Mesodermal cell (in vitro differentiated cells): ENCODE results near the gene RBM20. TPM values are rescaled to one million over a fixed set of nuclear protein-coding genes. Genes with fewer than 3 reads are reported as not detected.
"Not testable (repeated sequence)": the region's sequence is repeated elsewhere in the genome, so short reads cannot be mapped to it uniquely, and the experiment has no call there.

ENCODE experiments used
- H3K27ac ChIP-seq: 2 replicates; pipeline ENCODE4 v1.7.0; 2013; ENCODE audit warnings: mild to moderate bottlenecking, low read depth, low read length, moderate library complexity; ENCODE audit not compliant: severe bottlenecking
- H3K36me3 ChIP-seq: 2 replicates; pipeline ENCODE4 v1.7.1; 2013; ENCODE audit warnings: mild to moderate bottlenecking, low read length, moderate library complexity; ENCODE audit not compliant: control insufficient read depth, insufficient read depth
- H3K4me1 ChIP-seq: one replicate; pipeline ENCODE4 v1.7.1; 2013; ENCODE audit warnings: mild to moderate bottlenecking, low read length; ENCODE audit not compliant: insufficient read depth, control insufficient read depth, poor library complexity, severe bottlenecking
- H3K4me3 ChIP-seq: 2 replicates; pipeline ENCODE4 v1.7.0; 2013; ENCODE audit warnings: low read length, control low read depth, mild to moderate bottlenecking; ENCODE audit not compliant: insufficient read depth, poor library complexity, severe bottlenecking; ENCODE audit errors: extremely low read depth
- H3K9me3 ChIP-seq: 2 replicates; pipeline ENCODE4 v1.7.1; 2013; ENCODE audit warnings: mild to moderate bottlenecking, low read length, moderate library complexity; ENCODE audit not compliant: control insufficient read depth
- WGBS, 2 experiments: methylation state at CpG; one replicate each; pipeline ENCODE4 v1.1.5; 2013; ENCODE audit warnings: missing lambda C conversion rate in 2 of 2; ENCODE audit not compliant: insufficient coverage in 2 of 2; 5-methylcytosine and 5-hydroxymethylcytosine counted together
- polyA plus RNA-seq, 2 experiments: library from polyadenylated mRNA; stranded (reverse); fragments of 50-300 nt; gene quantifications; one replicate each; pipeline ENCODE4 v1.2.3, GENCODE V29; 2013

RBM20 gene
- 2.7 TPM for polyA plus RNA-seq (2013, experiment 1 of 2)
- 2.9 TPM for polyA plus RNA-seq (2013, experiment 2 of 2)

DNA sequence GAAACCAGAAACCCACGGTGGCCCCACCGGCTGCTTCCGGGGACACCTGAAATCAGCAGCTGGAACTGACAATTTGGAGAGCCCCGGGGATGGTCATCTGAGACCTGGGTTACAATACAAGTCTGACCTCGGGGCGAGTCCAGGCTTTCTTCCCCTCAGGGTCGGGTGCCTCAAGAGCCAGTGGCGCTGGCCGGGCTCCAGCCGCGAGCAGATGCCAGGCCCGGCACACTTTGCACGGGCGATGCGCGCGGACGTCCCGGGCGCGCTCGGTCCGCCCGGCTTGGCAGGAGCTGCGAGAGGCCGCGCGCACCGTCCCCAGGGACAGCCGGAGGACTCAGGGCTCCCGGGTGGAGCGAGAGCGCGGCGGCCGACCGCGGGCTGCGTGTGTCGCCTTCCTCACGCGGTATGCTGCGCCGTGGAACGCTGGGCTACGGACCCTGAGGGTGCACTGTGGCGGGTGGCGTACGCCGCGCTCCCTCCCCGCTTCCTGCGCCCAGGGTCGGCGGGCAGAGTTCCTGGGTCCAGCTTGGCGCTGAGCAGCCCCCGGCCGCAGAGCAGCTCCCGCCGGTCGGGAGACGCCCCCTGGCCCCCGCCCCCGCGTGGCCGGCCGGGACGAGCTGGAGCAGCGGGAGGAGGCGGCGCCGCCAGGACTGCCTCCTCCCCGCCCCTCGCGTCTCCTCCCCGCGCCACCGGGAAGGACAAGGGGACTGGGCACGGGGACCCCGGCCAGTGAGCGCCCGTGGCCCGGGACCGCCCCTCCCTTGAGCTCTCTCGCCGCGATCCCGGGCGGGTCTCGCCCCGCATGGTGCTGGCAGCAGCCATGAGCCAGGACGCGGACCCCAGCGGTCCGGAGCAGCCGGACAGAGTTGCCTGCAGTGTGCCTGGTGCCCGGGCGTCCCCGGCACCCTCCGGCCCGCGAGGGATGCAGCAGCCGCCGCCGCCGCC lies at the start of gene RBM20:
RBM20 (plus strand) TSS at position 684 of the 945 bp plus-strand sequence; CDS start at position 803, 119 bp downstream.
- H3K36me3 ChIP-seq = no peaks in the 10 kb centered on the region
- peak within 1 kb of the TSS; percentile 61 for H3K4me3 ChIP-seq
- WGBS, 2 experiments = 0% methylated on average over 88 to 90 of the region's 106 CpGs
- H3K27ac ChIP-seq = no peak within 1 kb of the TSS
- H3K9me3 ChIP-seq = no peaks in the 10 kb centered on the region
- peaks cover 22% of the 10 kb centered on the region for H3K4me1 ChIP-seq

- Histone ChIP-seq H3K9me3 (no peaks in the 10 kb centered on the region), H3K4me3 (no peak overlapping the region), H3K27ac (no peak overlapping the region), H3K36me3 (peaks cover 54% of the 10 kb centered on the region), H3K4me1 (no peaks in the 10 kb centered on the region)
- 67% methylated on average over 1 of the region's 2 CpGs; no CpG with 5 or more reads in 1 of the 2 experiments for WGBS, 2 experiments
Measured at GRCh38 chr10:110597476-110597875, 46.7 kb upstream of the RBM20 start.

GRCh38 chr10:110600487-110601101 lies 43.5 kb upstream of the RBM20 start:
- H3K36me3 ChIP-seq = peaks cover 50% of the 10 kb centered on the region
- H3K9me3 ChIP-seq = no peaks in the 10 kb centered on the region
- 58 to 64% methylated on average over 2 of the region's 2 CpGs for WGBS, 2 experiments
- H3K4me3 ChIP-seq = no peak overlapping the region
- H3K4me1 ChIP-seq = no peaks in the 10 kb centered on the region
- no peak overlapping the region for H3K27ac ChIP-seq

- Histone ChIP-seq H3K27ac (no peak overlapping the region), H3K9me3 (no peaks in the 10 kb centered on the region), H3K4me3 (no peak overlapping the region), H3K36me3 (peaks cover 47% of the 10 kb centered on the region), H3K4me1 (no peaks in the 10 kb centered on the region)
- WGBS, 2 experiments = 93 to 100% methylated on average over 2 to 3 of the region's 4 CpGs
Measured at GRCh38 chr10:110601581-110601980, 42.6 kb upstream of the RBM20 start.

GRCh38 chr10:110608087-110608486 lies 36.0 kb upstream of the RBM20 start:
- peaks cover 28% of the 10 kb centered on the region for H3K36me3 ChIP-seq

DNA sequence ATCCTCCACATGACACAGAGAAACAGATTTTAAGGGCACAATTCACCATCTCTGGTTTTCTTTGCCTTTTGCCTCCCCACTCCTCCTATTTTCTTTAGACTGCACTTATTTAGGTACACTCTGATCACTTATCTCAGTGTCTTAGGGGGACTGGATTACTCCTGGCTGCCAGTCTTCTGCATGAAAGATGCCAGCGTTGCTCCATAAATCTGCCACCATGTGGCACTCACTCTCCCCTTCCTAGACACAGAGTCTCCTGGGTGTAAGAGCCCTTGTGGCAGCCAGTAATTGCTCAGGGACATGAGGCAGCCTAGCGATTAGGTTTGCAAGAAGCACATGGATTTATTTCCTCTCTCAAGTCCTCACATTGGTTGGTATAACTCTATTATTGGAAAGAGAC lies 34.5 kb upstream of the RBM20 start:
- peak overlapping the region; percentile 23 for H3K27ac ChIP-seq
- WGBS, 2 experiments = 61 to 63% methylated on average over 2 of the region's 2 CpGs

More at GRCh38 chr10:110608087-110608486, 36.0 kb upstream of the RBM20 start:
- Histone ChIP-seq H3K4me1 (no peaks in the 10 kb centered on the region), H3K27ac (no peak overlapping the region), H3K9me3 (no peaks in the 10 kb centered on the region), H3K4me3 (no peak overlapping the region)
- 96% methylated on average over 4 of the region's 6 CpGs; no CpG with 5 or more reads in 1 of the 2 experiments for WGBS, 2 experiments

GRCh38 chr10:110610308-110610774 lies 33.8 kb upstream of the RBM20 start:
- Histone ChIP-seq H3K9me3 (no peaks in the 10 kb centered on the region), H3K27ac (peak overlapping the region; percentile 23), H3K4me3 (no peak overlapping the region), H3K36me3 (peaks cover 12% of the 10 kb centered on the region), H3K4me1 (no peaks in the 10 kb centered on the region)
- WGBS, 2 experiments = 34 to 44% methylated on average over 2 to 3 of the region's 3 CpGs

More for the DNA sequence above, 34.5 kb upstream of the RBM20 start:
- Histone ChIP-seq H3K4me1 (no peaks in the 10 kb centered on the region), H3K36me3 (peaks cover 19% of the 10 kb centered on the region), H3K4me3 (no peak overlapping the region), H3K9me3 (no peaks in the 10 kb centered on the region)

GRCh38 chr10:110610781-110611180 lies 33.4 kb upstream of the RBM20 start:
- WGBS, 2 experiments = 82 to 95% methylated on average over 3 of the region's 3 CpGs

GRCh38 chr10:110612087-110612486 lies 32.0 kb upstream of the RBM20 start:
- peaks cover 4% of the 10 kb centered on the region for H3K36me3 ChIP-seq
- no peak overlapping the region for H3K4me3 ChIP-seq
- H3K9me3 ChIP-seq = no peaks in the 10 kb centered on the region
- WGBS, 2 experiments = 83% methylated on average over 1 of the region's 3 CpGs; no CpG with 5 or more reads in 1 of the 2 experiments
- H3K4me1 ChIP-seq = no peaks in the 10 kb centered on the region
- H3K27ac ChIP-seq = no peak overlapping the region

More at GRCh38 chr10:110610781-110611180, 33.4 kb upstream of the RBM20 start:
- not testable (repeated sequence) for H3K4me1 ChIP-seq, H3K4me3 ChIP-seq, H3K9me3 ChIP-seq, H3K27ac ChIP-seq
- peaks cover 12% of the 10 kb centered on the region for H3K36me3 ChIP-seq

GRCh38 chr10:110612629-110613028 lies 31.5 kb upstream of the RBM20 start:
- H3K9me3 ChIP-seq = no peaks in the 10 kb centered on the region
- H3K4me3 ChIP-seq = no peak overlapping the region
- WGBS, 2 experiments = 90% methylated on average over 3 of the region's 4 CpGs; no CpG with 5 or more reads in 1 of the 2 experiments
- peaks cover 4% of the 10 kb centered on the region for H3K36me3 ChIP-seq
- H3K4me1 ChIP-seq = no peaks in the 10 kb centered on the region
- no peak overlapping the region for H3K27ac ChIP-seq
